ENCODE data around the gene MKRN3.
"Not testable (repeated sequence)": the region's sequence is repeated elsewhere in the genome, so short reads cannot be mapped to it uniquely, and the experiment has no call there.

MKRN3 gene

GRCh38 chr15:23589012-23589411 lies 23.5 kb downstream of the MKRN3 start:
- no peak for DNase-seq (ENCODE audit: low read depth in 3 of 3)

DNA sequence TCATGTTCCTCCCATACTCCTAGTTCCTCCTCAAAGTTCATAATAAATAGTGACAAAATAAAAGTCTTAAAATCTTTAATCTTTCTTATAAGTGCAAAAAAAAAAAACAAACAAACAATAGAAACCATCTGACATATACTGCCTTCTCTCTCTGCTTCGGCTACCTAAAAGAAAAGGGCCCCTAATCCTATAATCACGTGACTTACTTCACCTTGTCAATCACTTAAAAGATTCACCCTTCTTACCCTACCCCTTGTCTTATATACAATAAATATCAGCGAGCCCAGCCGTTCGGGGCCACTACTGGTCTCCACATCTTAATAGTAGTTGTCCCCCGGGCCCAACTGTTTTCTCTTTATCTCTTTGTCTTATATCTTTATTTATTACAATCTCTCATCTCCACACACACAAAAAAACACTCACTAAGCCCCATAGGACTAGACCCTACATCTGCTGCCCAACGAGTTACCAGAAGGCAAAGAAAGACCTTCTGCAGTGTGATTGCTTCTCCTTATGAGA lies 28.8 kb downstream of the MKRN3 start:
- no peak for DNase-seq (ENCODE audit: low read depth in 3 of 3)

- DNase-seq (ENCODE audit: low read depth in 3 of 3): no peak
These were observed 29.9 kb downstream of the MKRN3 start for GRCh38 chr15:23595368-23595767.

- no peak for DNase-seq (ENCODE audit: low read depth in 3 of 3)
These were observed 31.3 kb downstream of the MKRN3 start for GRCh38 chr15:23596736-23597135.

DNA sequence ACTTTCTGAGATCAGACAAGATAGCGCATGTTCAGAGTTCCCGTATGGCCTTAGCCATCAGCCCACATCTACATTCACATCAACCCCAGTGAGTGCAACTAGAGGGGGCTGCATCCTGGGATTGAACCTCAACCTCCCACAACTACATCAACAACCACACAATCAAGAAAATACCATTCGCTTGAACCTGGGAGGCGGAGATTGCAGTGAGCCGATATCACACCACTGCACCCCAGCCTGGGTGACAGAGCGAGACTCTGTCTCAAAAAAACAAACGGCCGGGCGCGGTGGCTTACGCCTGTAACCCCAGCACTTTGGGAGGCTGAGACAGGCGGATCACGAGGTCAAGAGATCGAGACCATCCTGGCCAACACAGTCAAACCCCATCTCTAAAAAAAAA lies 31.8 kb downstream of the MKRN3 start:
- not testable (repeated sequence) for DNase-seq (ENCODE audit: low read depth in 3 of 3)

- no peak for DNase-seq (ENCODE audit: low read depth in 3 of 3)
These were observed 33.6 kb downstream of the MKRN3 start for GRCh38 chr15:23599053-23599452.

DNA sequence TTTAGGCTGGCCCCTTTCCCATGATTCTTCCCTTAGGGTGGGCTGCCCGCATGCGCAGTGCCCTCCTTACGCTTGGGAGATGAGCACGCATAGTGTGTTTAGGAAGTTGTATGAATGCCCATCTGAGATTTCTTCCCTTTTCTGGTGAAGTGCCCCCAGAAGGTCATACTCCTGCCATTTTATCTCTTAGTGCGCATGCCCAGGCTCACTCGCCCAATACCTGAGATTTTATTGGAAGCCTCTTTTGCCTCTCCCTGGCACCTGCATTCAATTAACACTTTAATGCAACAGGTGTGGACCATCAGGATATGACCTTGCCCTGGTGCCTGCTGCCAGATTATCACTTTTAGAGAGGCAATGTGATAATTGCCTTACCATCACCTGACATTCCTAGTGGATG lies 36.6 kb downstream of the MKRN3 start:
- no peak for DNase-seq (ENCODE audit: low read depth in 3 of 3)

GRCh38 chr15:23606226-23606625 lies 40.8 kb downstream of the MKRN3 start:
- DNase-seq (ENCODE audit: low read depth in 3 of 3): no peak

DNA sequence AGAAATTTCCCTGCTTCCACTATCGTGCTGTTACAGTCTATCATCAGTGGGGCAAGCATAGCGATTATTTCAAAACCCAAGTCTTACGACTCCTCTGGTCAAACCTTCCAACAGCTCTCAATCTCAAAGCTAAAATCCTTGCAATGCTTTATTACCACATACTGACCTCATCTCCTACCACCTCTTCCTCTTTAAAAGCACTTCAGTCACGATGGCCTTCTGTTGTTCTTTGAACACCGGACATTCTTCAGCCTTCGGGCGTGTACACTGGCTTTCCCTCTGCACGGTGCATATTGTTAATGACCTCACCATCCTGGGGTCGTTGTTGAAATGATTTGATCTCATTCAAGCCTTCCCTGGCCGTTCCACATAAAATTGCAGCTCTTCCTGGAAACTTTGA lies 51.1 kb downstream of the MKRN3 start:
- no peak for DNase-seq (ENCODE audit: low read depth in 3 of 3)

All from stimulated activated CD4-positive, alpha-beta T cell treated with anti-CD3 and anti-CD28 coated beads, TNF-alpha, amount 100 ng/mL, for 48 hours (primary cell).